Measurements from ENCODE around the gene ZNF445. TPM values are rescaled to one million over a fixed set of nuclear protein-coding genes. Genes with fewer than 3 reads are reported as not detected.
A peak's percentile ranks its signal among the peaks of the same experiment; 100 is the strongest.

The ZNF445 gene
- total and polyA plus RNA-seq, 9 of the 15 experiments (the other 6 are each of a cell fraction or from before 2014, with no cell fraction given), result 1.2 to 26.9 (median 10.6) TPM

GRCh38 chr3:44518782-44519156, 41.3 kb upstream of the ZNF445 start:
- 41% methylated on average over 2 of the region's 2 CpGs for WGBS (ENCODE audit: insufficient coverage, low coverage, missing lambda C conversion rate)
- H3K4me2 ChIP-seq (ENCODE audit: insufficient read depth, low read length), result peak overlapping the region; percentile 57
- POLR2A ChIA-PET, result interaction anchor here (0.6 to 1.7 kb wide), 3 partner anchors 8 to 583 kb away, joined by 3 to 11 read pairs (median 4); no protein-coding TSS in a partner anchor
- no peak overlapping the region for H3K4me3 ChIP-seq
- CTCF ChIA-PET (ENCODE audit: low intra/inter-chr PET ratio), result no interaction called here
- ATAC-seq (no peak), FAIRE-seq (no peak), DNase-seq (ENCODE audit: extremely low read depth in 1 of 4, low spot score in 3 of 4) (no peak)
- H4K20me1 ChIP-seq (replicated peaks; ENCODE audit: control insufficient read depth, insufficient read depth, low read length), result no peaks in the 10 kb centered on the region; the same call in 1 of the 2 replicates
- no TSS peak for BruUV-seq (replicated peaks)
- intact Hi-C loops (cut with micrococcal nuclease), result loop anchor here (2.0 to 5.0 kb wide), 4 partner anchors 80 to 281 kb away; partner anchors contain the start of gene TCAIM
- H2AFZ ChIP-seq (ENCODE audit: low read depth, low read length), result peak overlapping the region; percentile 22; the same call in 1 of the 2 replicates
- no peaks in the 10 kb centered on the region for H3K9me1 ChIP-seq (ENCODE audit: control insufficient read depth, insufficient read depth, low read length)
- H3K27ac ChIP-seq (ENCODE audit: extremely low read depth, low read depth, low read length), result peak overlapping the region; percentile 58; the same call in 2 of the 3 replicates
- H3K27me3 ChIP-seq (ENCODE audit: control insufficient read depth in 2 of 2, insufficient read depth in 2 of 2, low read length in 2 of 2), result no peaks in the 10 kb centered on the region
- peaks cover 7 to 16% of the 10 kb centered on the region in 2 experiments; a peak in 4 of 5 replicates for H3K4me1 ChIP-seq (replicated peaks in 1 of 2; ENCODE audit: control insufficient read depth in 2 of 2, insufficient read depth in 2 of 2, low read length in 2 of 2)
- H3K9ac ChIP-seq (ENCODE audit: insufficient read depth in 1 of 2, low read depth in 2 of 2, low read length in 2 of 2), result no peak overlapping the region; a peak in 1 of 4 replicates
- H3K9me3 ChIP-seq (replicated peaks; ENCODE audit: control insufficient read depth, insufficient read depth, low read depth, low read length), result 0 out of 2 replicates have a peak, but pooled peaks cover 3% of the 10 kb centered on the region
- in situ Hi-C loops (cut with MboI), result loop anchor here (10.0 kb wide), 1 partner anchor 194 kb away; no protein-coding TSS in a partner anchor
- no peaks in the 10 kb centered on the region for H3K36me3 ChIP-seq (ENCODE audit: control insufficient read depth, insufficient read depth, low read length)
- H3K79me2 ChIP-seq (ENCODE audit: control insufficient read depth, insufficient read depth, low read length), result no peaks in the 10 kb centered on the region
- TF ChIP-seq PRDM10 (IDR thresholded peaks at IDR 0.05; ENCODE audit: partially characterized antibody), result no peak
- TF ChIP-seq FIP1L1 (IDR thresholded peaks at IDR 0.05; ENCODE audit: low read depth, low read length, poor library complexity, severe bottlenecking), result no peak
- TF ChIP-seq NCOA2 (IDR thresholded peaks at IDR 0.05; ENCODE audit: partially characterized antibody in 2 of 2), result no peak
- peak; percentile 17; the same call in 1 of the 2 replicates for TF ChIP-seq L3MBTL2 (IDR thresholded peaks at IDR 0.05)
- no peak for TF ChIP-seq ZNF121 (CRISPR knock-in tag; conservative IDR thresholded peaks at IDR 0.05)
- TF ChIP-seq TFE3 (CRISPR knock-in tag; IDR thresholded peaks at IDR 0.05), result peak; percentile 25; the same call in 1 of the 2 replicates
- 0 out of 2 replicates have a peak, but pooled peaks have one; percentile 16 for TF ChIP-seq RAD51 (IDR thresholded peaks at IDR 0.05; ENCODE audit: borderline replicate concordance, low read depth)

Data from K562 (cell line).